SJCRH30 (cell line): Measurements from ENCODE around the gene UTP25. TPM values are rescaled to one million over a fixed set of nuclear protein-coding genes. Genes with fewer than 3 reads are reported as not detected.
"Not testable (repeated sequence)": the region's sequence is repeated elsewhere in the genome, so short reads cannot be mapped to it uniquely, and the experiment has no call there.

Source experiments
- DNase-seq, 2 experiments: peaks; one replicate each; pipeline ENCODE4 v3.0.0-alpha.2; 2015 to 2020
- H3K27ac ChIP-seq: fragments of 250-450 bp; sonication (Bioruptor Pico); 2 replicates; pipeline ENCODE4 v1.5.1; 2020; ENCODE audit warnings: mild to moderate bottlenecking, moderate library complexity
- H3K27me3 ChIP-seq: fragments of 250-450 bp; sonication (Bioruptor Pico); 2 replicates; pipeline ENCODE4 v1.5.1; 2020; ENCODE audit warnings: mild to moderate bottlenecking, moderate library complexity
- H3K36me3 ChIP-seq: fragments of 250-450 bp; sonication (Bioruptor Pico); 2 replicates; pipeline ENCODE4 v1.5.1; 2020; ENCODE audit warnings: mild to moderate bottlenecking, moderate library complexity
- H3K4me1 ChIP-seq: fragments of 250-450 bp; sonication (Bioruptor Pico); 2 replicates; pipeline ENCODE4 v1.5.1; 2020; ENCODE audit warnings: mild to moderate bottlenecking, moderate library complexity
- H3K4me3 ChIP-seq: fragments of 250-450 bp; sonication (Bioruptor Pico); 2 replicates; pipeline ENCODE4 v1.5.1; 2020; ENCODE audit warnings: mild to moderate bottlenecking, moderate library complexity
- H3K9me3 ChIP-seq: fragments of 250-450 bp; sonication (Bioruptor Pico); replicated peaks from 2 replicates; pipeline ENCODE4 v1.5.1; 2020; ENCODE audit warnings: mild to moderate bottlenecking, moderate library complexity
- total RNA-seq: library from RNA; depleted of rRNA; stranded (reverse); fragments of >200 nt; shearing (Covaris generic); gene quantifications from 2 replicates; pipeline ENCODE4 v1.2.3, GENCODE V29; 2014

UTP25 gene
- total RNA-seq, 1 experiment from 2014 or later: 14.2 TPM

DNA sequence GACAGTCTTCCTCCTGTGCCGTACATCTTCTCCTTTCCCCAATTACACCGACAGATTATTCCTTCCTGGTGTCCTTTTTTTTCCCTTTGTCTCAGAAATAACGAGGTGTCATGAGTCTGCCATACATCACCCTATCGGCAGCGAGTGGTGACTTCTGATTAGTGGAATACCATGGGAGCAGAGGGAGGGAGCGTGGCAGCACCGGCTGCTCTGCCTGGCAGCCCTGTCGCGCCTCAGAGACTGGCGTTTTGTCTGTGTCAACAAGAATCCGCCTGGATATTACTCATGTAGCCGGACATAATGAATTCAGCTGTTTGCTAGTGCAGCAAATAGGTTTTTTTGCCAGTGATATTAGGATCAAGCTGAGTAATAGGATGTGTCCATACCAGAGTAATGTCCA, 51.8 kb downstream of the UTP25 start:
- H3K27ac ChIP-seq: peak overlapping the region; percentile 35
- H3K9me3 ChIP-seq: no peaks in the 10 kb centered on the region
- H3K4me3 ChIP-seq: no peak overlapping the region
- peak; percentile 38 to 47 for DNase-seq
- peaks cover 57% of the 10 kb centered on the region for H3K4me1 ChIP-seq
- H3K27me3 ChIP-seq: no peaks in the 10 kb centered on the region
- H3K36me3 ChIP-seq: no peaks in the 10 kb centered on the region

DNA sequence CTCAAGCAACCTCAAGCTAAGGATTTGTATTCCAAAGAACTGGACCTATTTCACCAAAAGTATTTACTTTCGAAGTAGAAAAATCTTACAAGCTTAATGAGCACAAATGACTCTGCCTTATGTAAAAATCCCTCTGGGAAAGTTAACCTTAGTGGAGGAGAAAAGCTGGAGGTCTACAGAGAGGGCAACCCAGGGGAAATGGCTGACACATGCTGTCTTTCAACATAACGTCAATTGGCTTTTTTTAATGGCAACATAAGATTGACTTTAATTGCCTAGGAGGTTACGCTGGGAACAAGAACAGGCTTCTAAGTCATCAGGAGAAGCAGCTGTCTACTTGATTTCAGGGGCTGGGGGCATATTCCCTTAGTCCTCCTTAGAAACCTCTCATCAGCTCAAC, 52.3 kb downstream of the UTP25 start:
- peak overlapping the region; percentile 35 for H3K27ac ChIP-seq
- no peaks in the 10 kb centered on the region for H3K36me3 ChIP-seq

GRCh38 chr1:209881619-209882018, 53.8 kb downstream of the UTP25 start:
- H3K36me3 ChIP-seq: no peaks in the 10 kb centered on the region
- no peak for DNase-seq
- no peaks in the 10 kb centered on the region for H3K9me3 ChIP-seq
- no peak overlapping the region for H3K4me3 ChIP-seq
- no peaks in the 10 kb centered on the region for H3K27me3 ChIP-seq
- no peak overlapping the region for H3K27ac ChIP-seq
- peaks cover 60% of the 10 kb centered on the region for H3K4me1 ChIP-seq

More for the DNA sequence above, 52.3 kb downstream of the UTP25 start:
- DNase-seq: no peak
- no peaks in the 10 kb centered on the region for H3K9me3 ChIP-seq
- H3K27me3 ChIP-seq: no peaks in the 10 kb centered on the region
- H3K4me1 ChIP-seq: peaks cover 60% of the 10 kb centered on the region
- H3K4me3 ChIP-seq: no peak overlapping the region

DNA sequence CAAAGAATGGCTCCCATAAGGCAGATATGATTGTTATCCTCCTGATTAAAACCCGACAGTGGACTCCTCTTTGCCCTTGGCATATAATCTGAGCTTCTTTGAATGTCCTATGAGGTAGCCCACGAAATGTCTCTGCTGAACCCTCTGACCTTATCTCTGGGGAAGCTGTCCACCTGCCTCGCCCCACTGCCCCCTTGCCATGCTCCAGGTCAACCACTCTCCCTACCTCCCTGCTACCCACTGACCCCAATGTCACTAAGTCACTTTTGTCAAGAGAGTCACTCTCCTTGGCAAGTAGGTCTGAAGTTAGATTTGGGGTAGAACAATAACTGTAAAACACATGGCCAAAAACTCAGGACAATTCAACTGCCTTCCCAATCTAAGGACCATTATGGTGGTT, 54.5 kb downstream of the UTP25 start:
- no peaks in the 10 kb centered on the region for H3K27me3 ChIP-seq
- H3K9me3 ChIP-seq: no peaks in the 10 kb centered on the region
- H3K27ac ChIP-seq: no peak overlapping the region
- no peaks in the 10 kb centered on the region for H3K36me3 ChIP-seq
- H3K4me1 ChIP-seq: peaks cover 53% of the 10 kb centered on the region
- DNase-seq: no peak
- no peak overlapping the region for H3K4me3 ChIP-seq

DNA sequence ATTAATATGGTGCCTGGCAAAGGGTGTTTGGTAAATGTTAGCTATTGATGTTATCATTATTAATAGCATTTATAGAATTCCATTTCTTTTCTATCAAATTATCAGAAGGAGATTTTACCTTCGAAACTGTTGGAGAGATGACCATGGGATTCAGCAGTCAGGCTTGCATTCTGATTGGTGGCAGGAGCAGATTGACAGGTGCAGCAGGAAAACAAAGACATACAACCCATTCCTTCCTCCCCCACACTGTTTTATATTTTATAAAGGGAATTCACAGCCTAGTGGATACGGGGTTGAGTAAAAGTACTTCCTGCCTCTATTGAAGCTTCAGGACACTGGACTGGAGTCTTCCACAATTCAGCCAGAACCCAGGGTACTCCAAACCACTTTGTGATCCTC, 55.2 kb downstream of the UTP25 start:
- Histone ChIP-seq H3K4me3 (no peak overlapping the region), H3K27me3 (no peaks in the 10 kb centered on the region), H3K9me3 (no peaks in the 10 kb centered on the region), H3K4me1 (peaks cover 48% of the 10 kb centered on the region), H3K36me3 (no peaks in the 10 kb centered on the region), H3K27ac (peak overlapping the region; percentile 77)
- DNase-seq: no peak

DNA sequence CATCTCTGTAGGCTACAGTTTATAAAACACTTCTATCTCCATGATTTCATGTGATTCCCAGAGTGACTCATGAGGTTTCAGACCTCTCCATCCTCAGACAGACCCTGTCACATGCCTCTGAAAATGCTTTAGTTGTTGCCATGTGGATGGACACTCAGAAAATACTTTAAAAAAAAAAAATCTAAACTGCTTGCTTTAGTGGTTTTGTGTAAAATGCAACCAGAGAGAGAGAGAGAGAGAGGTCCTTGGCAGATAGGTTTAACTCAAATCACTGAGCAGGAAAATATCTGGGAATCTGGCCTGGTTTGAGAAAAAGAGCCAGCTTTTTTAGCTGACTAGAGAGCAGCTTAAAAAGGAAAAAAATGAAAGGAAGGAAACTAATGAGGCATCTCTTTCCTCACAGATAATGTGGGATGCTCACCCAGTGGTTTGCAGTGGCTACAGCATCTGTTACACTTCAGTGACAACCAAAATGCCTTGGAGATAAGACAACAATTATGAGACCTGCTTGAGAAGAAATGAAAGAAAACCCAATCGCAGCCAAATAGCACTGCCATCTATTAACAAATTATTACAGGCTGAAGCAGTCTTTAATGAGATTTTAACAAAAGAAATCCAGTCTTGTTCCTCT, 55.7 kb downstream of the UTP25 start:
- H3K27ac ChIP-seq: peak overlapping the region; percentile 77
- no peaks in the 10 kb centered on the region for H3K36me3 ChIP-seq
- peaks cover 48% of the 10 kb centered on the region for H3K4me1 ChIP-seq
- DNase-seq: peak in 1 of 2 experiments; percentile 36
- H3K4me3 ChIP-seq: no peak overlapping the region
- H3K27me3 ChIP-seq: no peaks in the 10 kb centered on the region
- no peaks in the 10 kb centered on the region for H3K9me3 ChIP-seq

DNA sequence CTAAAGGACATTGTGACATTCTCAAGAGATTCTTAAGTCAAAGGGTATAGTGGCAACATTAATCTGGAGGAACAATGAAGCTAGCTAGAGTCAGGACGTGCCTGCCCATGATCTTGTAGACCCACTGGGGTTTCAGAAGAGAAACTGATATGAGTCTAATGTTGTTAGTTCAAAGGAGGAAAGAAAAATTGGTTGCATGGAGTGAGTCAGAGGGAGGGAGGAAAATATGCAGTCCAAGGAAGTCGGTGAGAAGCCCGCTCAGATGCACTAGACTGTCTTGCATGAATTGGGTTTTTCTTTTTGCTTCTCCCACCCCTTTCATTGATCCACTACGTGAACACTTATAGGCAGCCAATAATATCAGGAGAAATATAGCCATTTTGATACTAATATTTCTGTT, 56.5 kb downstream of the UTP25 start:
- Histone ChIP-seq H3K36me3 (no peaks in the 10 kb centered on the region), H3K4me3 (no peak overlapping the region), H3K27me3 (no peaks in the 10 kb centered on the region), H3K4me1 (peaks cover 44% of the 10 kb centered on the region), H3K9me3 (no peaks in the 10 kb centered on the region), H3K27ac (peak overlapping the region; percentile 77)
- DNase-seq: peak in 1 of 2 experiments; percentile 41

DNA sequence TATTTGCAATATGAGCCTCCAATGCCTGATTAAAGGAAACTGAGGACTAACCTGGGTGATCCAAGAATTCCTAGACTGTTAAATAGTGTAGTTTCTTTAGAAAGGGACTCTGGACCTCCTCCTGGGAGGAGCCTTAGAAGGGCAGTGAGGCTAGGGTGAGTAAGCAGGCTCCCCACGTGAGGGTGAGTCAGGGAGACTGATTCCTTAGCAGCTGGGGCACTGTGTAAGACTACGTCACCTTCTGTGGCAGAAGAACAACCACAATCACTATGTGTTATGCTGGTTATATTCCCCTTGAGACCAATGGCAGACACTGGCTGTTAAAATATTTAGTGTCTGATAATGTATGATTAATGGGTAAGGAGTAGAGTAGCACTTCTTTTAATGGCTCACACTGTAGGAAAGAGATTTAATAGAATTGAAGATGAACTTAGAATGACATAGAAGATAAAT, 56.9 kb downstream of the UTP25 start:
- Histone ChIP-seq H3K36me3 (no peaks in the 10 kb centered on the region), H3K4me3 (no peak overlapping the region), H3K27ac (peak overlapping the region; percentile 77), H3K9me3 (no peaks in the 10 kb centered on the region), H3K4me1 (peaks cover 40% of the 10 kb centered on the region), H3K27me3 (no peaks in the 10 kb centered on the region)
- peak; percentile 94 to 96 for DNase-seq

DNA sequence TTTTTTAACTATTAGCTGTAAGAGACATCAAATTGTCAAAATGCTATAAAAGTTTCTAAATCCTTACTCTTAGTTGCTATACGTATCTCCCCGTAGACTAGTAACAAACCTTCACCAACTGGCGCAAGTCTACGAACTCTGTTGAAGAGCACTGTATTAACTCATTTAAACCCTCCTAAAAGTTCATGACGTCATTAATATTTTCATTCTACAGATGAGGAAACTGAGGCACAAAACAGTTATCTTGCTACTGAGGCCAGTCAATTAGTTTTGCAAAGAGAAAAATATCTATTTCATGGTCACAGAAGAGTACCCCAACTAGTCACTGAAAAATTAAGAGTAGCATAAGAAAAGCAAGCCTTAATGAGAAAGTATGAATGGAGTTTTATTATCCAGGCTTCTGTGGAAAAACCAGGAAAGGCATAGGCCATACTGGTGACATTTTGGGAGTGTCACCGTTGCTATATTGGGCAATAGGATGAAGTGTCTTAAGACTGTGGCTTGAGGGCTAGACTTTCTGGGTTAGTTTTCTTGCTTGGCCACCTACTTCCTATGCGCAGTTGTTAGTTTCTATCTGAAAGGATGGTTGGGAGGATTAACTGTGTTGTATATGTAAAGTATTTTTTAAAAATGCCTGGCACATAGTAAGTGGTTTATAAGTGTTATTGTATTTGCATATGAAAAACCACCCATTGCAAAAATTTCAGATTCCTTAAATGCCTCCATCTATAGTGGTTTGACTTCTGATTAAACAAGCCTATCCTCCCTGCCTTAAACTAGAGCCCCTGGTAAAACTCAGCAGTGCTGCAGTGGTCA, 57.8 kb downstream of the UTP25 start:
- peak in 1 of 2 experiments; percentile 12 for DNase-seq
- Histone ChIP-seq H3K4me1 (peaks cover 36% of the 10 kb centered on the region), H3K36me3 (no peaks in the 10 kb centered on the region), H3K27ac (peak overlapping the region; percentile 77; the same call in 1 of the 2 replicates), H3K4me3 (no peak overlapping the region), H3K27me3 (no peaks in the 10 kb centered on the region), H3K9me3 (no peaks in the 10 kb centered on the region)

- Histone ChIP-seq H3K4me1 (peaks cover 36% of the 10 kb centered on the region), H3K27me3 (no peaks in the 10 kb centered on the region), H3K4me3 (no peak overlapping the region), H3K27ac (no peak overlapping the region), H3K36me3 (no peaks in the 10 kb centered on the region), H3K9me3 (no peaks in the 10 kb centered on the region)
- DNase-seq: peak in 1 of 2 experiments; percentile 29
Measured at GRCh38 chr1:209886219-209886536, 58.4 kb downstream of the UTP25 start.

GRCh38 chr1:209888291-209889076, 60.7 kb downstream of the UTP25 start:
- not testable (repeated sequence) for H3K9me3 ChIP-seq, H3K36me3 ChIP-seq, H3K27ac ChIP-seq, H3K27me3 ChIP-seq, H3K4me3 ChIP-seq
- DNase-seq: peak in 1 of 2 experiments; percentile 1
- H3K4me1 ChIP-seq: peaks cover 27% of the 10 kb centered on the region

- no peaks in the 10 kb centered on the region for H3K27me3 ChIP-seq
- no peaks in the 10 kb centered on the region for H3K9me3 ChIP-seq
- no peak overlapping the region for H3K4me3 ChIP-seq
- no peak for DNase-seq
- no peaks in the 10 kb centered on the region for H3K36me3 ChIP-seq
- peaks cover 21% of the 10 kb centered on the region for H3K4me1 ChIP-seq
- no peak overlapping the region for H3K27ac ChIP-seq
Measured at GRCh38 chr1:209889077-209889418, 61.3 kb downstream of the UTP25 start.

- H3K9me3 ChIP-seq: no peaks in the 10 kb centered on the region; the same call in 1 of the 2 replicates
- H3K27ac ChIP-seq: no peak overlapping the region
- H3K4me1 ChIP-seq: peaks cover 6% of the 10 kb centered on the region
- H3K4me3 ChIP-seq: no peak overlapping the region
- no peaks in the 10 kb centered on the region for H3K36me3 ChIP-seq
- DNase-seq: peak in 1 of 2 experiments; percentile 1
- no peaks in the 10 kb centered on the region for H3K27me3 ChIP-seq
Measured at GRCh38 chr1:209890641-209891330, 63.0 kb downstream of the UTP25 start.

DNA sequence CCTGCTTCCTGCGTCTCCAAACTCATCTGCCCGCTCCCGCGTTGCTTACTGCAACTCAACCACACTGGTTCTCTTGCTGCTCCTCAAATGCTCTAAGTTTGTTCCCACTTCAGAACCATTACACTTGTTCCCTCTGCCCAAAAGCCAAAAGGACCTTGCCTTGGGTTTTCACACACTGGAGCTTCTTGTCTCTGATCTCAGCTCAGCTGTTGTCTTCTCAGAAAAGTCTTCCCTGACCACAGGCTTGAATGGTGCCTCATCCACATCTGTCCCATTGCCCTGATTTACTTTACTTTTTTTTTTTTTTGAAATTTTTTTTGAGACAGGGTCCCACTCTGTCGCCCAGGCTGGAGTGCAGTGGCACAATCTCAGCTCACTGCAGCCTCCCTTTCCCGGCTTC, 66.0 kb downstream of the UTP25 start:
- H3K27ac ChIP-seq: no peak overlapping the region
- peak in 1 of 2 experiments; percentile 8 for DNase-seq

More for the DNA sequence above, 66.0 kb downstream of the UTP25 start:
- peaks cover 4% of the 10 kb centered on the region; the same call in 1 of the 2 replicates for H3K9me3 ChIP-seq
- H3K27me3 ChIP-seq: 0 out of 2 replicates have a peak, but pooled peaks cover 5% of the 10 kb centered on the region
- H3K36me3 ChIP-seq: no peaks in the 10 kb centered on the region
- no peaks in the 10 kb centered on the region for H3K4me1 ChIP-seq
- H3K4me3 ChIP-seq: no peak overlapping the region
